ENCODE measurements around the gene RAB36.

Gene RAB36

DNA sequence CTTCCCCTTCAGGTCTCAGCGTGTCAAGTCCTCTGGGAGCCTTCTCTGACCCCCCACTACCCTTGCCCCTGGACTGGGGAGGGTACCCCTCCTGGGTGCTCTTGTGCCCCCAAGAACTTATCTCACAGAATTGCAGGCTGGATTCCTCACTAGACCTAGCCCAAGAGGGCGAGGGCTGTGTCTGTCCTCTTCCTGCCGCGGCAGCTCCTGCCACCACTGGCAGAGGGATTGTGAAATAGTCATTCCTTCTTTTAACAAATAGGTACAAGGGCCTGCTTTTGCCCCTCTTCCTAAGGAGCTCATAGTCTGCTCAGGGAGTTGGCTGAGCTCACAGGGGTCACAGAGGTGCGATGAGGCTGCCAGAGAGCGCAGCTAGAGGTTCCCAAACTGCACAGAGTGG is 5.5 kb downstream of the RAB36 start:
- H3K36me3 ChIP-seq (ENCODE audit: control insufficient read depth, low read length): no peaks in the 10 kb centered on the region
- H3K79me2 ChIP-seq (ENCODE audit: control insufficient read depth, low read length): no peaks in the 10 kb centered on the region
- no peaks in the 10 kb centered on the region for H3K9me2 ChIP-seq (replicated peaks; ENCODE audit: control insufficient read depth, low read length)
- no peaks in the 10 kb centered on the region for H3K27me3 ChIP-seq (ENCODE audit: control insufficient read depth, low read length)
- H3F3A ChIP-seq (ENCODE audit: control insufficient read depth, insufficient read depth): no peaks in the 10 kb centered on the region
- peaks cover 26% of the 10 kb centered on the region for H3K4me1 ChIP-seq (ENCODE audit: control insufficient read depth, low read length)
- no peaks in the 10 kb centered on the region for H4K20me1 ChIP-seq (ENCODE audit: control insufficient read depth, insufficient read depth, low read depth, low read length)
- H3K4me3 ChIP-seq (ENCODE audit: low read length): no peak overlapping the region
- no peak overlapping the region for H3K27ac ChIP-seq (ENCODE audit: low read depth, low read length)
- no peaks in the 10 kb centered on the region for H3K9me3 ChIP-seq (ENCODE audit: control insufficient read depth, insufficient read depth, low read length)
- H3K4me2 ChIP-seq (ENCODE audit: low read length): no peak overlapping the region
- TF ChIP-seq, protein P1, sequence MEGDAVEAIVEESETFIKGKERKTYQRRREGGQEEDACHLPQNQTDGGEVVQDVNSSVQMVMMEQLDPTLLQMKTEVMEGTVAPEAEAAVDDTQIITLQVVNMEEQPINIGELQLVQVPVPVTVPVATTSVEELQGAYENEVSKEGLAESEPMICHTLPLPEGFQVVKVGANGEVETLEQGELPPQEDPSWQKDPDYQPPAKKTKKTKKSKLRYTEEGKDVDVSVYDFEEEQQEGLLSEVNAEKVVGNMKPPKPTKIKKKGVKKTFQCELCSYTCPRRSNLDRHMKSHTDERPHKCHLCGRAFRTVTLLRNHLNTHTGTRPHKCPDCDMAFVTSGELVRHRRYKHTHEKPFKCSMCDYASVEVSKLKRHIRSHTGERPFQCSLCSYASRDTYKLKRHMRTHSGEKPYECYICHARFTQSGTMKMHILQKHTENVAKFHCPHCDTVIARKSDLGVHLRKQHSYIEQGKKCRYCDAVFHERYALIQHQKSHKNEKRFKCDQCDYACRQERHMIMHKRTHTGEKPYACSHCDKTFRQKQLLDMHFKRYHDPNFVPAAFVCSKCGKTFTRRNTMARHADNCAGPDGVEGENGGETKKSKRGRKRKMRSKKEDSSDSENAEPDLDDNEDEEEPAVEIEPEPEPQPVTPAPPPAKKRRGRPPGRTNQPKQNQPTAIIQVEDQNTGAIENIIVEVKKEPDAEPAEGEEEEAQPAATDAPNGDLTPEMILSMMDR (IDR thresholded peaks at IDR 0.05; ENCODE audit: low read depth, low read length, poor library complexity, severe bottlenecking): no peak
- no peak for TF ChIP-seq EZH2phosphoT487 (IDR thresholded peaks at IDR 0.05; ENCODE audit: borderline replicate concordance, low read length)

DNA sequence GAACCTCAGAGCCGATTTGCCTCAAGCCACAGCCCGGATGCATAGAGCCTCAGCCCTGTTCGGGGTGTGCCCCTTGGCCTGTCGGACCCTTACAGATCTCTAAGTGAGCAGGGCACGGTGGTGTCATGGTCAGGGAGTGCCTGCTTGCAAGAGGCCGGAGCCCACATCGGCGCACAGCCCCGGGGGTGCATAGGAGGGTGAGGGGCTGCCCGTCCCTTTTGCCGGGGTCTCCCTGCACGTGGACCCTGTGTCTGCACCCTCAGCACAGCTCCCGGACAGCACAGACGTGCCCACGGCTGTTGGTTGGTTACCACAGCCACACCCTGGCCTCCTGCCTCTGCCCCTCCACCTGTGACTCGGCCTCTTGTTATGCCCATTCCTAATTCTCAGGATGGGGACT is 6.5 kb downstream of the RAB36 start:
- Histone ChIP-seq H3K4me3 (ENCODE audit: low read length) (no peak overlapping the region), H3F3A (ENCODE audit: control insufficient read depth, insufficient read depth) (no peaks in the 10 kb centered on the region), H3K4me1 (ENCODE audit: control insufficient read depth, low read length) (peaks cover 17% of the 10 kb centered on the region), H3K27ac (ENCODE audit: low read depth, low read length) (no peak overlapping the region), H3K4me2 (ENCODE audit: low read length) (no peak overlapping the region), H3K9me3 (ENCODE audit: control insufficient read depth, insufficient read depth, low read length) (no peaks in the 10 kb centered on the region), H3K9me2 (replicated peaks; ENCODE audit: control insufficient read depth, low read length) (no peaks in the 10 kb centered on the region), H3K27me3 (ENCODE audit: control insufficient read depth, low read length) (no peaks in the 10 kb centered on the region), H3K79me2 (ENCODE audit: control insufficient read depth, low read length) (no peaks in the 10 kb centered on the region), H4K20me1 (ENCODE audit: control insufficient read depth, insufficient read depth, low read depth, low read length) (no peaks in the 10 kb centered on the region), H3K36me3 (ENCODE audit: control insufficient read depth, low read length) (no peaks in the 10 kb centered on the region)
- TF ChIP-seq EZH2phosphoT487 (IDR thresholded peaks at IDR 0.05; ENCODE audit: borderline replicate concordance, low read length): no peak
- TF ChIP-seq, protein P1 (IDR thresholded peaks at IDR 0.05; ENCODE audit: low read depth, low read length, poor library complexity, severe bottlenecking): no peak

DNA sequence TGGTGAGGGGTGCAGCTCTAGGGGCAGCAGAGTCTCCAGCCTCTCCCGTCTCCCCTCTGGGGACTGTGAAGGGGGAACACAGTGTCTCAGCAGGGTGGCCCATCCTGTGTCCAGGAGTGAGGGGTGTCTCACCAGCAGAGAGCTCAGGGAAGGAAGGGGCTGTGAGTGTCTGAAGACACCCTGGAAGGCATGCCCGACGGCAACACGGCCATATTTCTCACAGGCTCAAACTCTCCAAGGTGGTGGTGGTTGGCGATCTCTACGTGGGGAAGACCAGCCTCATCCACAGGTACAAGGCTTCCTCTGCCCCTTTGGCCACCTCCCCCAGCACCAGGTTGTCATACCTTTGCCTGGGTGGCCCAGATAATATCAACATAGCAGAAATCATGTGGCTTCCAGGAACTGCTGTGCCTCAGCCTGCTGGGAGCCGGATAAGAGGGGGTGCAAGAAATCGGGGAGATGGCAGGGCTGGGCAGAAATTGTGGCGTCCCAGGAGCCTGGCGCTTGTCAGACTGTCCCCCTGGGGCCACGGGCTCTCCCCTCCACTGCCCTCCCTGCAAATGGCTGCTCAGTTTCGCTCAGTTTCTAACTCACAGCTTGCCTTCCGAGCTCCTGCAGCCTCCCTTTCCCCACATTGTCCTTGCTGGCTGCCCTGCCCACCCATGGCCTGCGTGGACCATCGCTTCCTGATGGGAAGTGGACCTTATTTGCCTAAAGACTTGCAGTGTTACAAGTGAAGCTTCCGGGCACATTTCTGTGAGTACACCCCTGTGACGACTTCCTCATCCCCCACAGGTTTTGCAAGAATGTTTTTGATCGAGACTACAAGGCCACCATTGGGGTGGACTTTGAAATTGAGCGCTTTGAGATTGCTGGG is 7.2 kb downstream of the RAB36 start:
- Histone ChIP-seq H3K4me1 (ENCODE audit: control insufficient read depth, low read length) (peaks cover 17% of the 10 kb centered on the region), H3K27ac (ENCODE audit: low read depth, low read length) (peak overlapping the region; percentile 52), H3K79me2 (ENCODE audit: control insufficient read depth, low read length) (no peaks in the 10 kb centered on the region), H4K20me1 (ENCODE audit: control insufficient read depth, insufficient read depth, low read depth, low read length) (no peaks in the 10 kb centered on the region), H3K4me3 (ENCODE audit: low read length) (peak overlapping the region; percentile 65), H3K4me2 (ENCODE audit: low read length) (peak overlapping the region; percentile 76), H3F3A (ENCODE audit: control insufficient read depth, insufficient read depth) (no peaks in the 10 kb centered on the region), H3K27me3 (ENCODE audit: control insufficient read depth, low read length) (no peaks in the 10 kb centered on the region), H3K36me3 (ENCODE audit: control insufficient read depth, low read length) (no peaks in the 10 kb centered on the region), H3K9me2 (replicated peaks; ENCODE audit: control insufficient read depth, low read length) (no peaks in the 10 kb centered on the region), H3K9me3 (ENCODE audit: control insufficient read depth, insufficient read depth, low read length) (no peaks in the 10 kb centered on the region)
- TF ChIP-seq EZH2phosphoT487 (IDR thresholded peaks at IDR 0.05; ENCODE audit: borderline replicate concordance, low read length): no peak
- TF ChIP-seq, protein P1 (IDR thresholded peaks at IDR 0.05; ENCODE audit: low read depth, low read length, poor library complexity, severe bottlenecking): no peak
